Skin epidermis (tissue), 12 donors: ENCODE measurements around the gene KIAA0586.
"Not testable (repeated sequence)": the region's sequence is repeated elsewhere in the genome, so short reads cannot be mapped to it uniquely, and the experiment has no call there.

ENCODE experiments used
- H3K27ac ChIP-seq, 21 experiments: fragments of 200-600 bp; sonication (generic) in 11 of 21; one replicate each; pipeline ENCODE4 v1.5.0; 2020; ENCODE audit warnings: mild to moderate bottlenecking in 3 of 21, inconsistent platforms in 2 of 21, moderate library complexity in 2 of 21
- H3K4me3 ChIP-seq, 7 experiments: fragments of 200-600 bp; sonication (generic) in 2 of 7; one replicate each; pipeline ENCODE4 v1.5.0; 2020; ENCODE audit warnings: inconsistent platforms in 2 of 7, mild to moderate bottlenecking in 2 of 7, moderate library complexity in 1 of 7

Gene KIAA0586

DNA sequence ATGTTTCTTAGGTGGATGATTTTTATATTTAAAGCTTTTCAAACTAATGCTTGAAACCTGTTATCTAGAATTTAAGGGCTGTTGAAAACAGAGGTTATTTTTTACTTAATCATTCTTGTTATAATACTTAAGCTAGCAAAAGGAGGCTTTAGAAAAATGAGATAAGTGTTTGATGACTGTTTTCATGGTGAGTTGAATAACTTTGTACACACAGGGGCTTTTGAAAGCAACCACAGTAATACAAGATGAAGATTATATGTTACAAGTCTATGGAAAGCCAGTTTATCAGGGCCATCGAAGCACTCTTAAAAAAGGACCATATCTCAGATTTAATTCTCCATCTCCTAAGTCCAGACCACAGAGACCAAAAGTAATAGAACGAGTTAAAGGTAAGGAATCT lies 33.3 kb downstream of the KIAA0586 start:
- Histone ChIP-seq H3K27ac (no peak overlapping the region), H3K4me3 (no peak overlapping the region)

DNA sequence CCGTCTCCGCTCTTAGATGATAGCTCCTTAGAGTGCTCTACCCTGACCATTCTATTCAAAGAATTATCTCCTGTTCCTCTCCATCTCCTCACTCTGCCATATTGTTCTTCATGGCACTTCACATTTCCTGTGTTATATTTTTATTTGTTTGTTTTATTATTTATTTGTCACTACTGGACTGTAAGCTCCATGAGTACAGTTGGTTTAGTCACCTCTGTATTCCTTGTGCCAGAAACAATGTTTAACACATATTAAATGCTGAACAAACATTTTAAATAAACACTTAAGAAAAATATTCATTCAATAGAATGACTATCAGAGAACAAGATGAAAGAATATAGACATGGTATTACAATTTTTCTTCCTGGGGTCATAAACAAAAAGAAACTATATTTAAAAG lies 35.6 kb downstream of the KIAA0586 start:
- no peak overlapping the region for H3K27ac ChIP-seq
- no peak overlapping the region for H3K4me3 ChIP-seq

GRCh38 chr14:58464652-58465051 lies 37.1 kb downstream of the KIAA0586 start:
- Histone ChIP-seq H3K4me3 (no peak overlapping the region), H3K27ac (no peak overlapping the region)

GRCh38 chr14:58465421-58465820 lies 37.9 kb downstream of the KIAA0586 start:
- Histone ChIP-seq H3K27ac (no peak overlapping the region), H3K4me3 (no peak overlapping the region)

DNA sequence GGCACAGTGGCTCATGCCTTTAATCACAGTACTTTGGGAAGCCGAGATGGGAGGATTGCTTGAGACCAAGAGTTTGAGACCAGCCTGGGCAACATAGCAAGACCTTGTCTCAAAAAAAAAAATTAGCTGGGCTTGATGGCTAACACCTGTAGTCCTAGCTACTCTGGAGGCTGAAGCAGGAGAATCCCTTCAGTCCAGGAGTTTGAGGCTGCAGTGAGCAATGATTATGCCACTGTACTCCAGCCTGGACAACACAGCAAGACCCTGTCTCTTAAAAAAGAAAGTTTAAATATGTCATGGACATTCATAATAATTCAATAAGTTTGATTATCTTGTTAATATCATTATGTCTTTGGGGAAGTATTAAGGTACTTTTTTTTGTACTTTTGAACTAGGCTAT lies 38.9 kb downstream of the KIAA0586 start:
- Histone ChIP-seq H3K27ac (no peak overlapping the region), H3K4me3 (no peak overlapping the region)

- Histone ChIP-seq H3K4me3 (no peak overlapping the region), H3K27ac (no peak overlapping the region)
These were observed 40.1 kb downstream of the KIAA0586 start for GRCh38 chr14:58467575-58467974.

GRCh38 chr14:58469309-58469708 lies 41.8 kb downstream of the KIAA0586 start:
- Histone ChIP-seq H3K27ac (no peak overlapping the region), H3K4me3 (no peak overlapping the region)

- Histone ChIP-seq H3K4me3 (no peak overlapping the region), H3K27ac (no peak overlapping the region)
These were observed 48.8 kb downstream of the KIAA0586 start for GRCh38 chr14:58476320-58476719.

DNA sequence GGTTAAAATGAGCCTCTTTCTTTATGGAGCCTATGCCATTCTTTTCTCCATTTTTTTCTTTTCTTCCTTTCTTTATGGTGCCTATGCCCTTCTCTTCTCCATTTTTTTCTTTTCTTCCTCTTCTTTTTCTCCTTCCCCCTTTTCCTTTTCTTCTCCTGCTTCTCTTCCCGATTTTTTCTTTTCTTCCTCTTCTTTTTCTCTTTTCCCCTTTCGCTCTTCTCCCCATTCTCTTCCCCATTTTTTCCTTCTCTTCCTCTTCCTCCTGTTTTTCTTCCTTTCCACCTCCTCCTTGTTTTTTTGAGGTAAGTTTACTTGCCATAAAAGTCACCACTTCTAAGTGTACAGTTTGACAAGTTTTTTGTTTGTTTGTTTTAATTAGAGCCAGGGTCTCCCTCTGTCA lies 50.1 kb downstream of the KIAA0586 start:
- Histone ChIP-seq H3K27ac (no peak overlapping the region), H3K4me3 (no peak overlapping the region)

- not testable (repeated sequence) for H3K4me3 ChIP-seq, H3K27ac ChIP-seq
These were observed 50.8 kb downstream of the KIAA0586 start for GRCh38 chr14:58478329-58478728.

DNA sequence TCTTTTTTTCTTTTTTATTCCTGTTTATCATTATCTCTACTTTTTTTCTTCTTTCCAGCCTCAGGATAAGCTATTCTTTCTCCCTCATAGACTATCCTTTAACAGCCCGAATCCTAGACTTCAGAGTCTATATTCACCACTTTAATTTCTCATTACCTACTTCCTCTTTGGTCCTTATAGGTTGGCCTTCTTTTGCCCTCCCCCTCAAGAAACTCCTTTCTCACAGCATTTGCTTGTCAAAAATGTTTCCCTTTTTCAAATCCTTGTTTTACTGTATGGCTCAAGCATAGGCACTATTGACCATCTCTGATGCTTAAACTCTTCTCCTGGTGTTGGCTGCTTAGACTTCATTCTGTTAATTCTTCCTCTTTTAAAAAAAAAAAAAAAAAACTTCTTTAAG lies 52.5 kb downstream of the KIAA0586 start:
- no peak overlapping the region for H3K4me3 ChIP-seq
- no peak overlapping the region for H3K27ac ChIP-seq

- H3K27ac ChIP-seq = no peak overlapping the region
- H3K4me3 ChIP-seq = no peak overlapping the region
These were observed 56.7 kb downstream of the KIAA0586 start for GRCh38 chr14:58484176-58484575.

- Histone ChIP-seq H3K4me3 (no peak overlapping the region), H3K27ac (no peak overlapping the region)
These were observed 61.0 kb downstream of the KIAA0586 start for GRCh38 chr14:58488550-58488949.

DNA sequence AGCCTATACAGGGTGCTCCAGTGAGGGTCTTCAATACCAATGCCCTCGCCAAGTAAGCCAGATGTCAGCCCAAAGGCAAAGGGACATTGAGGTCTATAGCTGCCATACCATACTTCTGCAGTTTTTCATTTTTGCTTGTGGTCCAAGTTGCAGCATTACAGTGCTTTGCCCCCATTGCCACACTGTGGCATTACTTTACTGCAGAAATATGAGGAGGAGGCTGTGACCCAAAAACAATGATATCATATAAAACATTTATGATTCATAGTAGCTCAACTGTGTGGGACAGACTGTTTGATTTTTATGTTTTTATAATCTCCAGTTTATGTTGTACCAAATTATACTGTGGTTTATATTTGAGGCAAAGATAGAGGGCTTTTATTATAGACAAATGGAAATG lies 64.1 kb downstream of the KIAA0586 start:
- Histone ChIP-seq H3K4me3 (no peak overlapping the region), H3K27ac (no peak overlapping the region)

DNA sequence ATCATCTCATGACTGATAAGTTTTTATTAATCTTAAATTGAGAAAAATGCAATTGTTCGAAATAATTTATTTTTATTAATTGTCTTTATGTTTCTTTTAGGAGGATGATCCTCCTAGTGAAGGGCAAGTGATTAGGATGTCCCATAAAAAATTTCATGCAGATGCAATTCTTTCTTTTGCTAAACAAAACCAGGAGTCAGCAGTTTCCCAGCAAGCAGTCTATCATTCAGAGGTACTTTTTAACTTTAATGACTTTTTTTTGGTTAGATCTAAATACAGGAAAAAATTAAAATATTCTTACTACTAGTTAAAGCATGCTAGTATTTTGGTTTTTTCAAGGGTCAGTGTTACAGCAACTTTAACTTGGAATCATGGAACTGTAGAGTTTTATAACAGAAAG lies 64.5 kb downstream of the KIAA0586 start:
- Histone ChIP-seq H3K4me3 (no peak overlapping the region), H3K27ac (no peak overlapping the region)

GRCh38 chr14:58501214-58501816 lies 73.8 kb downstream of the KIAA0586 start:
- Histone ChIP-seq H3K27ac (no peak overlapping the region), H3K4me3 (no peak overlapping the region)

GRCh38 chr14:58513272-58513671 lies 85.8 kb downstream of the KIAA0586 start:
- Histone ChIP-seq H3K27ac (no peak overlapping the region), H3K4me3 (no peak overlapping the region)

DNA sequence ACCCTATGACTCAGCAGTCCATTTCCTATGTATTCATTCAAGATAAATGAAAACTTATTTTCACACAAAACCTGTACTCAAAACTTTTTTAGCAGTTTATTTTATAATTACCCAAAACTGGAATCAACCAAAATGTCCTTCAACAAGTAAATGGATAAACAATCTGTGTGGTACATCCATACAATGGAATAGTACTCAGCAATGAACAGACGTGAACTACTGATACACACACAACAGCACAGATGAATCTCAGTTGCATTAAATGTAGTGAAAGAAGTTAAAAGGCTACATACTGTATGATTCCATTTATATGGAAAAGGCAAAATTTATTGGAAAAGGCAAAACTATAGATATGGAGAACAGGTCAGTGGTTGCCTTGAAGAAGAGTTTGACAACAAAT lies 90.1 kb downstream of the KIAA0586 start:
- Histone ChIP-seq H3K27ac (no peak overlapping the region), H3K4me3 (no peak overlapping the region)

- H3K4me3 ChIP-seq, H3K27ac ChIP-seq: not testable (repeated sequence)
These were observed 98.2 kb downstream of the KIAA0586 start for GRCh38 chr14:58525691-58526090.

DNA sequence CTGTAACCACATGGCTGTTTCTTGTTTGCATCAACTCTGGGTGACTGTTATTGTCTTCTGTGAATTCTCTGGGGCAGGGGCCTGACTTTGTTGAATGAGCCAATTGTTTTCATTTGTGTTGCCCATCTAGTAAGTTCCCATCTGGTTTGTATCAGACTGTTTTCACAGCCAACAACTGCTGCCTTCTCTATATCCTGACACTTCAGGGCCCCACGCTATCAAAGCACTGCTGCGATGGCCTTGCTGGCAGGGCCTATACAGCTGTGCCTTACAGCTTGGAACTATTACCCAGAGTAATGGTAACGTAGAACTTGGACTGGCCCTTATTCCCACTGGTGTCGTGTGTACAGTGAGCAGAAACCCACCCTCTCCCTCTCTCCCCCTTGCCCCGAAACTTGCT lies 105.9 kb downstream of the KIAA0586 start:
- Histone ChIP-seq H3K4me3 (no peak overlapping the region), H3K27ac (peak overlapping the region in 4 of 21 experiments; percentile 0 to 16 (median 4))

DNA sequence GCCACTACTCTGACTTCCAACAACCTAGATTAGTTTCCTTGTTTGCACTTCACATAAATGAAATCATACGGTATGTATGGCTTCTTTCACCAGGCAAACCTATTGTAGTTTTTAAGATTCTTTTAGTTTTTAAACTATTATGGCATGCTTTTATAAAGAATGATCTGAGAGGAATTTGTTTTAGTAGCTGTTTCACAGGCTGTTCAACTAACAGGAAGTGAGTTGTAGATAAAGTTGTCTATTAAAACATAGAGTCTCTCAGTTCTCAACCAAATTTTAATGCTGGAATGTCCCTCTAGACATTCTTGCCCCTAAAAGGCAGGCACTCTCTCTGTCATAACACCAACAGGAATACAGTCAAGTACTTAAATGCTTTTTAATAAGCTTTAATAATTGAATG lies 107.5 kb downstream of the KIAA0586 start:
- no peak overlapping the region for H3K27ac ChIP-seq
- no peak overlapping the region for H3K4me3 ChIP-seq

GRCh38 chr14:58537004-58537403 lies 109.5 kb downstream of the KIAA0586 start:
- H3K4me3 ChIP-seq = no peak overlapping the region
- no peak overlapping the region for H3K27ac ChIP-seq
